Stimulated activated naive CD8-positive, alpha-beta T cell treated with anti-CD3 and anti-CD28 coated beads, Interleukin-15, Interleukin-2, amounts not matched to agents 100 ng/mL and 50 ng/mL, for 24 hours (primary cell): ENCODE measurements around the gene USP22.
A peak's percentile ranks its signal among the peaks of the same experiment; 100 is the strongest.
"Not testable (repeated sequence)": the region's sequence is repeated elsewhere in the genome, so short reads cannot be mapped to it uniquely, and the experiment has no call there.

Source experiments
- H3K27ac Mint-ChIP-seq: one replicate; pipeline ENCODE4 v1.8.0; 2021; ENCODE audit warnings: mild to moderate bottlenecking, mixed read lengths
- H3K27me3 Mint-ChIP-seq: one replicate; pipeline ENCODE4 v1.8.0; 2021; ENCODE audit warnings: mixed read lengths
- H3K36me3 Mint-ChIP-seq: one replicate; pipeline ENCODE4 v1.8.0; 2021; ENCODE audit warnings: low read depth, mixed read lengths
- H3K4me1 Mint-ChIP-seq: one replicate; pipeline ENCODE4 v1.8.0; 2021; ENCODE audit warnings: low read depth, mixed read lengths
- H3K4me3 Mint-ChIP-seq: one replicate; pipeline ENCODE4 v1.8.0; 2021; ENCODE audit warnings: mild to moderate bottlenecking, mixed read lengths
- H3K9me3 Mint-ChIP-seq: one replicate; pipeline ENCODE4 v1.8.0; 2021; ENCODE audit warnings: mixed read lengths

Gene USP22

DNA sequence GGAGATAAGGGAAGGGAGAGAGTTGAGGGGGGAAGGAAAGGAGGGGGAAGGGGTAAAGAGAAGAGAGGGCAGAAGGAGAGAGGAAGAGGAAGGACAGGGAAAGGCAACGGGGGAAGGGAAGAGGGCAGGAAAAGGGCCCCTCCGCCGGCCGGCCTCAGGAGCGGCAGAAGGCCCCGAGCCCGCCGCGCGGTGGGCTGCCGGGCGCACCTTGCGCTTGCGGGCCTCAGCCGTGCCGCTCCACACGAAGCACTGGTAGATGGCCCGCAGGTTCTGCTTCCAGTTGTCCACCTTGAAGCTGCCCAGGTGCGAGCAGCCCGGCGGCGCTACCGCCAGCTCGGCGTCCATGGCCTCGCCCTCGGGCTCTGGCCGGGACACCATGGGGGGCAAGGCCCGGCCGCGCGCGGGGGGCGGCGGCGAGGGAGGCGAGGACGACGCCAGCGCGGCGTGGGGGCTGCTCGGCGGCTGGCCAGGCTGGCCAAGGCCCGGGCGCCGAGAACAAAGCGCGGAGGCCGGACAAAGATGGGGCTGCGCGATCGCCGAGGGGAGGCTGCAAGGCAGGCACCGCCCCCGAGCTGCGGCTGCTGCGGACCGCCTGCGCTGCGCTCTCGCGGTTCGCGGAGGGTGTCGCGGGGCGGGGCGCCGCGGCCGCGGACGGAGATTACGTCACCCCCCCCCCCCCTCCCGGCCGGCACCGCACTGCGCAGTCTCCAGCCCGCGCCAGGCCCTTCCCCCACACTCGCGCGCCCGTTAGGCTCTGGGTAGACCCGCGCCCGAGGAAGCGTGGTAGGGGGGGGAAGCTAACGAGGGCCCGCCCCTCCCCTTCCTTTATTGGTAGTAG, at the start of gene USP22:
TSS of gene USP22 (minus strand) at position 554 of the 838 bp plus-strand sequence. CDS start at position 378, 176 bp downstream.
- Mint-ChIP-seq H3K27ac (peak within 1 kb of the TSS; percentile 98), H3K4me1 (peaks cover 38% of the 10 kb centered on the region), H3K4me3 (peak within 1 kb of the TSS; percentile 97), H3K27me3 (no peaks in the 10 kb centered on the region), H3K9me3 (no peaks in the 10 kb centered on the region), H3K36me3 (peaks cover 23% of the 10 kb centered on the region)

DNA sequence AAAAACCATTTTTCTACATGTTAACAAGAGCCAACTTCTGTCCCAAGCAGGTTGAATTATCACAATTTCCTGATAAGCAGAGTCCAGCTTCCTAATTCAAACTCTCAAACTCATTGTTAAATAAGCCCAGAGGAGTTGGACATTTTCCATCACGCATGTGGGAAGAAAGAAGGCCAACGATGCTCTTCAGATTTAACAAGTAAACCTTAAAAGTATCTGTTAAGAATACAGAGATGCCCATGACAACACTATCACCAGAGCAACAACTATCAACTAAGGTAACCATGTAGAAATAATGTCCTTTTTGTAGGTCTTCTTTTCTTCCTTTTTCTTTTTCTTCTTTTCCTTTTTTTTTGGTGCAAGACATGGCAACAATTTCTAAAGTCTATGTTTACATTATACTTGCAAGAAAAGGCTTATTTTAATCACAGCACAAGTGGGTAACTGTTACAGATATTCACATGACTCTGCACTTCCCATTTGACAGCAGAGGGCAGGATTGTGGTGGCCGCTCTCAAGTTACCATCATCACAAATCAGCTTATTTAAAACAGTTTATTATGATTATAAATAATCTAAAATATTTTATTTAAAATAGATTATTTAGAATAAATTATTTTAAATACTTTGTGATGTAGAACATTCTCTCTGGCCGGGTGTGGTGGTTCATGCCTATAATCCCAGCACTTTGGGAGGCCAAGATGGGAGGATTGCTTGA, 48.2 kb upstream of the USP22 start:
- Mint-ChIP-seq H3K36me3 (no peaks in the 10 kb centered on the region), H3K4me3 (no peak overlapping the region), H3K4me1 (no peaks in the 10 kb centered on the region), H3K9me3 (no peaks in the 10 kb centered on the region), H3K27me3 (peaks cover under 1% of the 10 kb centered on the region), H3K27ac (no peak overlapping the region)

- no peak overlapping the region for H3K4me3 Mint-ChIP-seq
- H3K27ac Mint-ChIP-seq = no peak overlapping the region
- H3K36me3 Mint-ChIP-seq = no peaks in the 10 kb centered on the region
- H3K27me3 Mint-ChIP-seq = peaks cover 4% of the 10 kb centered on the region
- no peaks in the 10 kb centered on the region for H3K9me3 Mint-ChIP-seq
- H3K4me1 Mint-ChIP-seq = no peaks in the 10 kb centered on the region
Observed at GRCh38 chr17:21089933-21090901, 47.4 kb upstream of the USP22 start.

GRCh38 chr17:21089145-21089544, 46.3 kb upstream of the USP22 start:
- Mint-ChIP-seq H3K36me3 (no peaks in the 10 kb centered on the region), H3K9me3 (no peaks in the 10 kb centered on the region), H3K27me3 (peaks cover 4% of the 10 kb centered on the region), H3K27ac (no peak overlapping the region), H3K4me1 (no peaks in the 10 kb centered on the region), H3K4me3 (no peak overlapping the region)

GRCh38 chr17:21085707-21086106, 42.9 kb upstream of the USP22 start:
- Mint-ChIP-seq H3K4me1 (no peaks in the 10 kb centered on the region), H3K27ac (no peak overlapping the region), H3K4me3 (no peak overlapping the region), H3K9me3 (no peaks in the 10 kb centered on the region), H3K27me3 (peaks cover 4% of the 10 kb centered on the region), H3K36me3 (no peaks in the 10 kb centered on the region)

DNA sequence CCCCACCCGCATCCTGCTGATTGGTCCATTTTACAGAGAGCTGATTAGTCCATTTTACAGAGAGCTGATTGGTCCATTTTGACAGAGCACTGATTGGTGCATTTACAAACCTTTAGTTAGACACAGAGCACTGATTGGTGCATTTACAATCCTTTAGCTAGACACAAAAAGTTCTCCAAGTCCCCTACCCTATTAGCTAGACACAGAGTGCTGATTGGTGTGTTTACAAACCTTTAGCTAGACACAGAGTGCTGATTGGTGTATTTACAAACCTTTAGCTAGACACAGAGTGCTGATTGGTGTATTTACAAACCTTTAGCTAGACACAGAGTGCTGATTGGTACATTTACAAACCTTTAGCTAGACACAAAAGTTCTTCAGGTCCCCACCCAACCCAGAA, 42.5 kb upstream of the USP22 start:
- H3K4me3 Mint-ChIP-seq, H3K27me3 Mint-ChIP-seq, H3K27ac Mint-ChIP-seq, H3K9me3 Mint-ChIP-seq, H3K36me3 Mint-ChIP-seq, H3K4me1 Mint-ChIP-seq: not testable (repeated sequence)

DNA sequence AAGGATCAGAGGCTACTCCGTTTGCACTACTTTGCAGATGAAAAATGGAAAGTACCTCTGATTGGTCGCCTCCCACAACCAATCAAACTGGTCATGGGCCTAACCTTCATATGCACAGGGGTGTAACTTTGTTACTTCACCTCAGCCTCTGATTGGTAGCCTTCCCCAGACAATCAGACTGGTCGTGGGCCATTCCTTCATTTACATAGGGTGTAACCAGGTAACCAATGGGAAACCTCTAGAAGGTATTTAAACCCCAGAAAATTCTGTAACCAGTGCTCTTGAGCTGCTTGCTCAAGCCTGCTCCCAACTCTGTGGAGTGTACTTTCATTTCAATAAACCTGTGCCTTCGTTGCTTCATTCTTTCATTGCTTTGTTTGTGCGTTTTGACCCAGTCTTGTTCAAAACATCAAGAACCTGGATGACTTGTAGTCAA, 39.2 kb upstream of the USP22 start:
- Mint-ChIP-seq H3K27me3 (peaks cover 4% of the 10 kb centered on the region), H3K36me3 (no peaks in the 10 kb centered on the region), H3K4me3 (no peak overlapping the region), H3K9me3 (no peaks in the 10 kb centered on the region), H3K4me1 (no peaks in the 10 kb centered on the region), H3K27ac (no peak overlapping the region)

DNA sequence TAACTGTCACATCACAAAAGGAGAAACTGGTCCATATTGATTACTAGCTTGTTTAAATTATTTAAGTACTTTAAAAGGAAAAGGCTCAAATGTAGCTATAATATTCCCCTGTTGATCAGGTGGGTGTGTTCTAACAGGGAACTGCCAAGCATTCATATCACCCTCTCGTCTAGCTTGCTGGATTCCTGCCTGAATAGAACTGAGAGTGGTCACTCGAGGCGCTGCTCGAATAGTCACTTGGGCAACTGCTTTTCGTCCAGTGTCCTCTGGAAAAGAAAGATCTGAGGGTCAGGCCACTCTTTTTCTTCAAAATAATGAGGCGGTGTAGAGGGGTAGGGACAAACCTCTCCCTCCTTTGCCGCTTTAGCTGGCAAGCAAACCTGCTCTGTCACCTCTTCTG, 36.4 kb upstream of the USP22 start:
- Mint-ChIP-seq H3K9me3 (no peaks in the 10 kb centered on the region), H3K4me3 (no peak overlapping the region), H3K27me3 (no peaks in the 10 kb centered on the region), H3K36me3 (no peaks in the 10 kb centered on the region), H3K4me1 (no peaks in the 10 kb centered on the region), H3K27ac (no peak overlapping the region)

GRCh38 chr17:21078016-21078780, 35.4 kb upstream of the USP22 start:
- no peaks in the 10 kb centered on the region for H3K9me3 Mint-ChIP-seq
- no peaks in the 10 kb centered on the region for H3K4me1 Mint-ChIP-seq
- H3K36me3 Mint-ChIP-seq = no peaks in the 10 kb centered on the region
- no peaks in the 10 kb centered on the region for H3K27me3 Mint-ChIP-seq
- H3K27ac Mint-ChIP-seq = no peak overlapping the region
- no peak overlapping the region for H3K4me3 Mint-ChIP-seq

- Mint-ChIP-seq H3K9me3 (no peaks in the 10 kb centered on the region), H3K36me3 (no peaks in the 10 kb centered on the region), H3K4me1 (no peaks in the 10 kb centered on the region), H3K4me3 (no peak overlapping the region), H3K27me3 (no peaks in the 10 kb centered on the region), H3K27ac (no peak overlapping the region)
Observed at GRCh38 chr17:21077281-21077680, 34.5 kb upstream of the USP22 start.

GRCh38 chr17:21076242-21076641, 33.4 kb upstream of the USP22 start:
- H3K36me3 Mint-ChIP-seq = no peaks in the 10 kb centered on the region
- H3K9me3 Mint-ChIP-seq = no peaks in the 10 kb centered on the region
- H3K27ac Mint-ChIP-seq = no peak overlapping the region
- H3K4me3 Mint-ChIP-seq = no peak overlapping the region
- H3K27me3 Mint-ChIP-seq = no peaks in the 10 kb centered on the region
- H3K4me1 Mint-ChIP-seq = no peaks in the 10 kb centered on the region

GRCh38 chr17:21075739-21076085, 32.9 kb upstream of the USP22 start:
- Mint-ChIP-seq H3K4me1 (no peaks in the 10 kb centered on the region), H3K27me3 (no peaks in the 10 kb centered on the region), H3K27ac (no peak overlapping the region), H3K4me3 (no peak overlapping the region), H3K36me3 (no peaks in the 10 kb centered on the region), H3K9me3 (no peaks in the 10 kb centered on the region)

DNA sequence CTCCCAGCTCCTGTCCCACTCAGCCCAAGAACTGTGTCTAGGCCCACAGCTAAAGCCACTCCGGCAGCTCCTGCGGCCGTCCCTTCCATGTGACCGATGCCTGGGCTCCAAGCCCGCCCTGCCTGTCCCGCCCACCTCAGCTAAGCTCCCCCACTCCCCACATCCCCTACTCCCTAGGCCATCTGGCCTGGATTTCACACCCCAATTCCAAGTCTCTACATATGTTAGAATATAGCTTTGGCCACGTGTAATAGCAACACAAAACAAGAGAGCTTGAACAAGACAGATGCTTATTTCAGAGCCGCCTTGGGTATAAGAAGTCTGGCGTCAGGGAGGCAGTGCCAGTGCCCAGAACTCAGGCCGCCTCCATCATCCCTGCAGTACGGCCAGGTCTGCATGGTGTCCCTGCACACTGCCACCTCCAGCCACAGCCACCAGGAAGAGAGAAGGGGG, 30.0 kb upstream of the USP22 start:
- no peaks in the 10 kb centered on the region for H3K9me3 Mint-ChIP-seq

DNA sequence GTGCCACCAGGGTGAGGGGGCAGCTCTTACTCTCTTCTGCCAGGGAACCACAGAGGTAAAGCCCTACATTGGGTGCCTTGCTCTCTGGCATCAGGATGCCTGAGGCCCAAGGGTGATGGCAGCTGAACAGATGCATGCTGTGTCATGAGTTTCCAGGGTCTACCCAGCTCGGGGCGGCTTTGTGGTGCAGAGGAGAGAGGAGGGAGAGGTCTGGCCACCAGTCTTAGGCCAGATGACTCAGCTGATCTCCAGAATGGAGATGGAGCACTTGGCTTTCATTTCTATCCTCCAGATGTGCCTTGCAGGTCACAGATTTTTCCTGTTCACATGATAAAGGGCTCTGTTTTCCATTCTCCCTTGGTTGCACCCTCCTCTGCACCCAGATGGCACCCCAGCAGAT, 23.6 kb upstream of the USP22 start:
- Mint-ChIP-seq H3K4me3 (no peak overlapping the region), H3K27me3 (no peaks in the 10 kb centered on the region), H3K27ac (no peak overlapping the region), H3K9me3 (no peaks in the 10 kb centered on the region), H3K36me3 (no peaks in the 10 kb centered on the region), H3K4me1 (peaks cover 5% of the 10 kb centered on the region)

More for the DNA sequence above, 30.0 kb upstream of the USP22 start:
- no peaks in the 10 kb centered on the region for H3K27me3 Mint-ChIP-seq
- H3K27ac Mint-ChIP-seq = no peak overlapping the region
- no peak overlapping the region for H3K4me3 Mint-ChIP-seq
- H3K4me1 Mint-ChIP-seq = no peaks in the 10 kb centered on the region
- no peaks in the 10 kb centered on the region for H3K36me3 Mint-ChIP-seq
